Lung (tissue), 12 donors: ENCODE results near the gene TTC7B. TPM values are rescaled to one million over a fixed set of nuclear protein-coding genes. Genes with fewer than 3 reads are reported as not detected.

Experiments
- ATAC-seq: fragments of 200-7000 bp; cut with Tn5 transposase; one replicate; pipeline ENCODE4 v1.9.1; 2020; ENCODE audit warnings: moderate number of reproducible peaks; ENCODE audit not compliant: insufficient read depth, low FRiP score
- DNase-seq, 3 donors: peaks; one replicate each; pipeline ENCODE4 v3.0.0-alpha.2; 2013 to 2017
- H3K27ac ChIP-seq, 2 donors: one replicate each; pipeline ENCODE4 v1.5.1; 2013; ENCODE audit warnings: mild to moderate bottlenecking in 2 of 2, moderate library complexity in 2 of 2, control low read depth in 1 of 2, inconsistent platforms in 1 of 2, low read depth in 1 of 2, low read length in 1 of 2
- H3K27me3 ChIP-seq, 3 donors: one replicate each; pipeline ENCODE4 v1.5.1; 2013; ENCODE audit warnings: low read length in 2 of 3; ENCODE audit not compliant: control insufficient read depth in 3 of 3, insufficient read depth in 3 of 3
- H3K36me3 ChIP-seq, 4 donors: one replicate each; pipeline ENCODE4 v1.5.1; 2013; ENCODE audit warnings: low read length in 4 of 4, mild to moderate bottlenecking in 1 of 4, moderate library complexity in 1 of 4; ENCODE audit not compliant: control insufficient read depth in 4 of 4, insufficient read depth in 4 of 4
- H3K4me1 ChIP-seq, 5 donors: one replicate each; pipeline ENCODE4 v1.5.1; 2013; ENCODE audit warnings: low read length in 5 of 5, mild to moderate bottlenecking in 2 of 5, moderate library complexity in 1 of 5; ENCODE audit not compliant: control insufficient read depth in 5 of 5, insufficient read depth in 5 of 5
- H3K4me3 ChIP-seq: one replicate; pipeline ENCODE4 v1.5.1; 2013; ENCODE audit warnings: mild to moderate bottlenecking, control low read depth, moderate library complexity
- H3K9ac ChIP-seq, 2 donors: one replicate each; pipeline ENCODE4 v1.5.1; 2013; ENCODE audit warnings: low read length in 2 of 2, control low read depth in 1 of 2; ENCODE audit not compliant: insufficient read depth in 1 of 2
- H3K9me3 ChIP-seq, 4 donors: one replicate each; pipeline ENCODE4 v1.5.1; 2013; ENCODE audit warnings: low read length in 3 of 4, mild to moderate bottlenecking in 1 of 4, moderate library complexity in 1 of 4; ENCODE audit not compliant: control insufficient read depth in 4 of 4, insufficient read depth in 3 of 4
- CTCF ChIP-seq: IDR thresholded peaks from 2 replicates; pipeline ENCODE4 v1.5.1; 2012; ENCODE audit warnings: mild to moderate bottlenecking; ENCODE audit errors: control extremely low read depth, extremely low read depth
- WGBS, 2 donors: extraction: QIAGEN DNeasy Blood & Tissue Kit; methylation state at CpG; one replicate each; pipeline ENCODE4 v1.1.7; 2013; 5-methylcytosine and 5-hydroxymethylcytosine counted together
- polyA plus RNA-seq, 2 donors: library from polyadenylated mRNA; stranded (reverse); fragments of 200-250 nt; gene quantifications; one replicate each; pipeline ENCODE4 v1.2.1, GENCODE V29; 2013
- total RNA-seq, 2 donors: library from RNA; depleted of rRNA in 1 of 2; stranded (reverse); fragments of >200 nt in 1 of 2; gene quantifications; one replicate each; pipeline ENCODE4 v1.2.1, GENCODE V29; 2014 to 2021
- donor health status: control.
- donor health status: control.
- donor health status: Bipolar disorder and iron deficiency.
- donor health status: healthy.
- donor health status: DM: yes; HTN: yes; CAD: no.

TTC7B gene
- total and polyA plus RNA-seq, 4 donors, result 11.0 to 39.6 (median 23.0) TPM

GRCh38 chr14:90611501-90611900 lies 204.7 kb downstream of the TTC7B start:
- ATAC-seq, result no peak

GRCh38 chr14:90610346-90611040 lies 205.7 kb downstream of the TTC7B start:
- ATAC-seq (no peak), DNase-seq (no peak)
- Histone ChIP-seq H3K27me3 (no peaks in the 10 kb centered on the region), H3K4me3 (no peak overlapping the region), H3K9ac (peak overlapping the region in 1 of 2 donors; percentile 87), H3K9me3 (no peaks in the 10 kb centered on the region), H3K36me3 (peaks cover 0 to 3% (median 0%) of the 10 kb centered on the region in 4 donors), H3K27ac (no peak overlapping the region), H3K4me1 (peaks cover 3 to 38% (median 20%) of the 10 kb centered on the region in 5 donors)
- TF ChIP-seq CTCF, result no peak
- 73 to 79% methylated on average over 10 of the region's 10 CpGs for WGBS, 2 donors

More at GRCh38 chr14:90611501-90611900, 204.7 kb downstream of the TTC7B start:
- no peak overlapping the region for H3K4me3 ChIP-seq
- H3K9ac ChIP-seq, result peak overlapping the region in 1 of 2 donors; percentile 87
- H3K4me1 ChIP-seq, result peaks cover 3 to 44% (median 26%) of the 10 kb centered on the region in 5 donors
- no peaks in the 10 kb centered on the region for H3K9me3 ChIP-seq
- no peak for DNase-seq
- no peaks in the 10 kb centered on the region for H3K27me3 ChIP-seq
- TF ChIP-seq CTCF, result no peak
- H3K36me3 ChIP-seq, result peaks cover 0 to 3% (median 0%) of the 10 kb centered on the region in 4 donors
- 71 to 79% methylated on average over 7 of the region's 7 CpGs for WGBS, 2 donors
- peak overlapping the region in 1 of 2 donors; percentile 9 for H3K27ac ChIP-seq

GRCh38 chr14:90609376-90609775 lies 206.9 kb downstream of the TTC7B start:
- Histone ChIP-seq H3K9ac (no peak overlapping the region), H3K27me3 (no peaks in the 10 kb centered on the region), H3K9me3 (no peaks in the 10 kb centered on the region), H3K27ac (no peak overlapping the region), H3K36me3 (peaks cover 0 to 3% (median 0%) of the 10 kb centered on the region in 4 donors), H3K4me3 (no peak overlapping the region), H3K4me1 (peaks cover 3 to 36% (median 17%) of the 10 kb centered on the region in 5 donors)
- 77 to 80% methylated on average over 2 of the region's 2 CpGs for WGBS, 2 donors
- DNase-seq (no peak), ATAC-seq (no peak)
- no peak for TF ChIP-seq CTCF
